B cell (primary cell): Measurements from ENCODE around the gene SPP2. TPM values are rescaled to one million over a fixed set of nuclear protein-coding genes. Genes with fewer than 3 reads are reported as not detected.

Experiments
- ATAC-seq: fragments of 200-7000 bp; cut with Tn5 transposase; one replicate; pipeline ENCODE4 v1.10.0; 2021; ENCODE audit warnings: low read depth, mild to moderate bottlenecking, moderate number of reproducible peaks, moderate library complexity
- CTCF ChIA-PET: fragments of 350-600 bp; sonication (Branson Sonifier 250); formaldehyde crosslinking; loops from one replicate; lab custom pipeline; 2021; ENCODE audit warnings: antibody characterized with exemption, inconsistent platforms; lab: Charles Lee
- POLR2A ChIA-PET: fragments of 350-600 bp; sonication (Branson Sonifier 250); formaldehyde crosslinking; loops from one replicate; lab custom pipeline; 2021; ENCODE audit warnings: antibody characterized with exemption; lab: Charles Lee
- DNase-seq: peaks from one replicate; pipeline ENCODE4 v3.0.0; 2013
- H2AFZ ChIP-seq: 2 replicates; pipeline ENCODE4 v1.6.1; 2012; ENCODE audit warnings: mild to moderate bottlenecking, low read depth, low read length; ENCODE audit not compliant: insufficient read depth, poor library complexity, severe bottlenecking
- H3K27ac ChIP-seq, 2 donors: 1 replicate in 1 of 2; 2 replicates in 1 of 2; pipeline ENCODE4 v1.5.1; 2012 to 2013; ENCODE audit warnings: low read length in 2 of 2, mild to moderate bottlenecking in 2 of 2, moderate library complexity in 1 of 2
- H3K27me3 ChIP-seq, 4 experiments: fragments of 200-600 bp in 1 of 4; sonication (generic) in 1 of 4; replicated peaks in 1 of 4; 1 replicate in 2 of 4; 2 replicates in 2 of 4; pipeline versions ENCODE4 v1.6.1 to v1.7.0; 2013 to 2016; ENCODE audit warnings: low read length in 3 of 4, mild to moderate bottlenecking in 2 of 4, mixed read lengths in 1 of 4, moderate library complexity in 1 of 4; ENCODE audit not compliant: insufficient read depth in 4 of 4, control insufficient read depth in 3 of 4; ENCODE audit errors: control extremely low read depth in 1 of 4
- H3K36me3 ChIP-seq, 2 experiments: replicated peaks in 1 of 2; 1 replicate in 1 of 2; 2 replicates in 1 of 2; pipeline versions ENCODE4 v1.6.1 to v1.7.1; 2013; ENCODE audit warnings: low read length in 1 of 2; ENCODE audit not compliant: insufficient read depth in 2 of 2, control insufficient read depth in 1 of 2; ENCODE audit errors: control extremely low read depth in 1 of 2, extremely low read depth in 1 of 2
- H3K4me1 ChIP-seq, 2 donors: fragments of 200-600 bp in 1 of 2; sonication (generic) in 1 of 2; 1 replicate in 1 of 2; 2 replicates in 1 of 2; pipeline versions ENCODE4 v1.5.1 to v1.6.1; 2013 to 2017; ENCODE audit warnings: low read length in 2 of 2; ENCODE audit not compliant: control insufficient read depth in 2 of 2, insufficient read depth in 2 of 2
- H3K4me2 ChIP-seq: replicated peaks from 2 replicates; pipeline ENCODE3; 2012; ENCODE audit warnings: mild to moderate bottlenecking, low read depth, low read length; ENCODE audit not compliant: poor library complexity, severe bottlenecking
- H3K4me3 ChIP-seq, 5 experiments: fragments of 200-600 bp in 1 of 5; sonication (generic) in 1 of 5; 1 replicate in 3 of 5; 2 replicates in 2 of 5; pipeline versions ENCODE4 v1.5.1 to v1.7.0; 2011 to 2016; ENCODE audit warnings: low read length in 4 of 5, mild to moderate bottlenecking in 4 of 5, low read depth in 2 of 5, control low read depth in 1 of 5, moderate library complexity in 1 of 5; ENCODE audit not compliant: insufficient read depth in 1 of 5; ENCODE audit errors: control extremely low read depth in 1 of 5, extremely low read depth in 1 of 5
- H3K79me2 ChIP-seq: fragments of 200-600 bp; sonication (generic); one replicate; pipeline ENCODE4 v1.6.0; 2016; ENCODE audit warnings: low read length; ENCODE audit not compliant: control insufficient read depth, insufficient read depth
- H3K9ac ChIP-seq: fragments of 200-600 bp; sonication (generic); 2 replicates; pipeline ENCODE4 v1.6.1; 2017; ENCODE audit warnings: mild to moderate bottlenecking, low read length, moderate library complexity
- H3K9me3 ChIP-seq, 3 donors: one replicate each; pipeline versions ENCODE4 v1.6.1 to v1.7.1; 2013; ENCODE audit warnings: low read length in 2 of 3; ENCODE audit not compliant: control insufficient read depth in 2 of 3, insufficient read depth in 1 of 3; ENCODE audit errors: control extremely low read depth in 1 of 3
- H4K20me1 ChIP-seq: 2 replicates; pipeline ENCODE4 v1.6.0; 2012; ENCODE audit warnings: mild to moderate bottlenecking, low read length; ENCODE audit not compliant: insufficient read depth, control insufficient read depth, poor library complexity, severe bottlenecking
- H3K27ac Mint-ChIP-seq: one replicate; pipeline ENCODE4 v1.8.0; 2021; ENCODE audit warnings: mixed read lengths
- H3K27me3 Mint-ChIP-seq: one replicate; pipeline ENCODE4 v1.8.0; 2021; ENCODE audit warnings: mixed read lengths
- H3K4me1 Mint-ChIP-seq: one replicate; pipeline ENCODE4 v1.8.0; 2021; ENCODE audit warnings: mixed read lengths
- H3K4me3 Mint-ChIP-seq: one replicate; pipeline ENCODE4 v1.8.0; 2021; ENCODE audit warnings: mixed read lengths
- H3K9me3 Mint-ChIP-seq: one replicate; pipeline ENCODE4 v1.8.0; 2022; ENCODE audit warnings: mixed read lengths; ENCODE audit not compliant: insufficient read depth
- EZH2 ChIP-seq: IDR thresholded peaks from 2 replicates; pipeline ENCODE4 v1.6.1; 2012; ENCODE audit warnings: borderline replicate concordance, low read depth, mild to moderate bottlenecking, moderate library complexity, low read length; ENCODE audit not compliant: insufficient read depth, poor library complexity, severe bottlenecking
- WGBS: methylation state at CpG from one replicate; pipeline ENCODE4 v1.1.5; 2013; ENCODE audit warnings: missing lambda C conversion rate; ENCODE audit not compliant: insufficient coverage; 5-methylcytosine and 5-hydroxymethylcytosine counted together
- intact Hi-C: fragments of 100-400 bp; cut with micrococcal nuclease; formaldehyde crosslinking; loops from one replicate; pipeline ENCODE4 v1.10.0; 2022
- polyA plus RNA-seq: library from polyadenylated mRNA; depleted of rRNA; stranded (reverse); fragments of >200 nt; gene quantifications from 2 replicates; pipeline ENCODE4 v1.2.3, GENCODE V29; 2012
- total RNA-seq, 2 donors: library from RNA; stranded (reverse); fragments of 120-200 nt in 1 of 2; gene quantifications; 1 replicate in 1 of 2; 2 replicates in 1 of 2; pipeline versions ENCODE4 v1.2.3 to v1.2.4, GENCODE V29; 2013 to 2022
- TF ChIP-seq, protein P1 (sequence below): fragments of 200-600 bp; IDR thresholded peaks from one replicate; pipeline ENCODE4 v1.8.0; 2022; ENCODE audit warnings: antibody characterized with exemption, mild to moderate bottlenecking

Gene SPP2
- total and polyA plus RNA-seq, 2 donors (not counting 1 experiment from before 2014, with no cell fraction given) = not detected

- no peak for TF ChIP-seq EZH2
- TF ChIP-seq, protein P1, sequence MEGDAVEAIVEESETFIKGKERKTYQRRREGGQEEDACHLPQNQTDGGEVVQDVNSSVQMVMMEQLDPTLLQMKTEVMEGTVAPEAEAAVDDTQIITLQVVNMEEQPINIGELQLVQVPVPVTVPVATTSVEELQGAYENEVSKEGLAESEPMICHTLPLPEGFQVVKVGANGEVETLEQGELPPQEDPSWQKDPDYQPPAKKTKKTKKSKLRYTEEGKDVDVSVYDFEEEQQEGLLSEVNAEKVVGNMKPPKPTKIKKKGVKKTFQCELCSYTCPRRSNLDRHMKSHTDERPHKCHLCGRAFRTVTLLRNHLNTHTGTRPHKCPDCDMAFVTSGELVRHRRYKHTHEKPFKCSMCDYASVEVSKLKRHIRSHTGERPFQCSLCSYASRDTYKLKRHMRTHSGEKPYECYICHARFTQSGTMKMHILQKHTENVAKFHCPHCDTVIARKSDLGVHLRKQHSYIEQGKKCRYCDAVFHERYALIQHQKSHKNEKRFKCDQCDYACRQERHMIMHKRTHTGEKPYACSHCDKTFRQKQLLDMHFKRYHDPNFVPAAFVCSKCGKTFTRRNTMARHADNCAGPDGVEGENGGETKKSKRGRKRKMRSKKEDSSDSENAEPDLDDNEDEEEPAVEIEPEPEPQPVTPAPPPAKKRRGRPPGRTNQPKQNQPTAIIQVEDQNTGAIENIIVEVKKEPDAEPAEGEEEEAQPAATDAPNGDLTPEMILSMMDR = no peak
- Histone ChIP-seq H3K4me3 (no peak overlapping the region), H3K9me3 (peaks cover 3 to 24% (median 13%) of the 10 kb centered on the region in 3 donors), H3K27me3 (peaks cover 0 to 38% (median 16%) of the 10 kb centered on the region in 4 experiments), H3K4me2 (no peak overlapping the region), H3K9ac (no peak overlapping the region), H3K36me3 (no peaks in the 10 kb centered on the region), H3K4me1 (no peaks in the 10 kb centered on the region), H3K79me2 (no peaks in the 10 kb centered on the region), H3K27ac (no peak overlapping the region), H2AFZ (no peak overlapping the region), H4K20me1 (no peaks in the 10 kb centered on the region)
- peaks cover 2% of the 10 kb centered on the region for H3K9me3 Mint-ChIP-seq
- H3K27ac Mint-ChIP-seq = no peak overlapping the region
- no CpG with 5 or more reads among the region's 1 CpG for WGBS
- no peaks in the 10 kb centered on the region for H3K4me1 Mint-ChIP-seq
- intact Hi-C loops = no loop called here
- no peak overlapping the region for H3K4me3 Mint-ChIP-seq
- no peak for DNase-seq
- ChIA-PET POLR2A (no interaction called here), CTCF (no interaction called here)
- peaks cover 67% of the 10 kb centered on the region for H3K27me3 Mint-ChIP-seq
- no peak for ATAC-seq
These were observed 18.1 kb upstream of the SPP2 start for GRCh38 chr2:234032279-234032856.

DNA sequence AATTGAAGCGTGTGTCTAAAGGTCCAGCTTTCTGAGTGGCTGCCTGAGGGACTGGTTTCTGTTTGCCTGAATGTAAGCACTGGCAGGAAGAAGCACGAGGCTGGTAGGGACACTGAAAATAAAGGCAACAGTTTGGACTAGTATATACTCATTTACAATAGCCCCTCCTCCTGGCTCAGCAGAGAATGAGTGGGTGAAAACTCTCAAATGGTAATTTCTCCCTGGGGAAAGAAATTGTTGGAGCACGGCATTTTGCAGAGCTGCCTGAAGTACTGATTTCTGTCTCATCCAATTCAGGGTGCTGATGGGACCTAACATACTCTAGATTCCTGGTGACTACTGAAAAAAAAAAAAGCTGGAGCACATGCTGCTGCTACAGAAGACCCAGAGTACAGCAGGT is 17.3 kb upstream of the SPP2 start:
- no peaks in the 10 kb centered on the region for H3K4me1 ChIP-seq
- H3K36me3 ChIP-seq = no peaks in the 10 kb centered on the region
- H3K79me2 ChIP-seq = no peaks in the 10 kb centered on the region
- DNase-seq = no peak
- H4K20me1 ChIP-seq = no peaks in the 10 kb centered on the region
- Mint-ChIP-seq H3K4me3 (no peak overlapping the region), H3K4me1 (no peaks in the 10 kb centered on the region), H3K27me3 (peaks cover 65% of the 10 kb centered on the region), H3K9me3 (peaks cover 2% of the 10 kb centered on the region), H3K27ac (no peak overlapping the region)
- no peak overlapping the region for H3K27ac ChIP-seq
- no peak overlapping the region for H3K4me2 ChIP-seq
- H3K4me3 ChIP-seq = no peak overlapping the region
- intact Hi-C loops = no loop called here
- H3K27me3 ChIP-seq = peaks cover 0 to 38% (median 16%) of the 10 kb centered on the region in 4 experiments
- no peak overlapping the region for H3K9ac ChIP-seq
- TF ChIP-seq, protein P1 = no peak
- no peak for TF ChIP-seq EZH2
- H2AFZ ChIP-seq = no peak overlapping the region
- H3K9me3 ChIP-seq = peaks cover 3 to 24% (median 13%) of the 10 kb centered on the region in 3 donors
- ChIA-PET POLR2A (no interaction called here), CTCF (no interaction called here)
- no CpG with 5 or more reads among the region's 3 CpGs for WGBS
- ATAC-seq = no peak
